Measurements from ENCODE around the gene CNOT4.
"Not testable (repeated sequence)": the region's sequence is repeated elsewhere in the genome, so short reads cannot be mapped to it uniquely, and the experiment has no call there.

Gene CNOT4

DNA sequence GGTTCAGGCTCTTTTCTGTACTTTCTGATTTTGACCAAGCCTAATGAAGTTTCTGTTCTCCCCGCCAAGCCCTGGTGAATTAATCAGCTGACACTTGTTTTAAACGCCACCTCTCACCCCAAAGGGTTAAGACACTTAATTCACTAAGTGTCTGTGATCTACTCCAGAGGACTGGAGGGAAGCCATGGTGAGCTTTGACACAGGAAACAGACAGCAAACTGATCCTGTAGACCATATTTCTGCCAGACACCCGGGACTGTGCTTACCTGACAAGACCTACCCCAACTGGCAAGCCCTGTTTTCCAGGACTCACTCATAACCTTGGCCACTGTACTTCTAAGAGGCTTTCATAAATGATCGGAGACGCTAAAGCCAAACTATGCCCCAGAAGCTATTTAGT, 150.3 kb downstream of the CNOT4 start:
- DNase-seq: no peak

DNA sequence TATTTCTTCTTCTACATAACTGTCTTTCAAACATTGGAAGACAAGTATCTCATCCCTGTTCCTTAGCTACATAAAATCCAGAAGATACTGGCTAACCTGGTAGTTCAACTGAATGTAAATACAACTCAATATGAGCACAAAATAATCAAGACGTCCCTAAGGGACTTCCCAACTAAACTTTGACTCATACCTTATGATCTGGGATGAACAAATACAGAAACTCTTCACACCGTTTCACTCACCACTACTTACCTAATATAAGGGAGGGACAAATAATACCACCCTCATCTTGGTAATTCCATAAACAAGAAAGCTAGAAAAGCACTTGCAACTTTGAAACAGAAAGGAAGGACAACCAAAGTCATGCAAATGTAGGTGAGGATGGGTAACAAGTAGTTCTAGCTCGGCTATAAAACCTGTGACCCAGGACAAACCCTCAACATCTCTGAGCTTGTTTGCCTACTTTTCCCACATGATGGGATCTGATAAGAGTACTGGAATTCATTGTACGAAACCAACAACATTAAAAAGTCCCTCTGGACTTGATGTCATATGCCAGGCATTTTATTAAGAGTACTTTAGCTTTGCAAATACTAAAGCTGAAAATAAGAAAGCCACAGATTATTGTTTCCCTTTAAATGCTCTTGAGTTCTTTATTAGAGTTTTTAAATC, 154.4 kb downstream of the CNOT4 start:
- no peak for DNase-seq

DNA sequence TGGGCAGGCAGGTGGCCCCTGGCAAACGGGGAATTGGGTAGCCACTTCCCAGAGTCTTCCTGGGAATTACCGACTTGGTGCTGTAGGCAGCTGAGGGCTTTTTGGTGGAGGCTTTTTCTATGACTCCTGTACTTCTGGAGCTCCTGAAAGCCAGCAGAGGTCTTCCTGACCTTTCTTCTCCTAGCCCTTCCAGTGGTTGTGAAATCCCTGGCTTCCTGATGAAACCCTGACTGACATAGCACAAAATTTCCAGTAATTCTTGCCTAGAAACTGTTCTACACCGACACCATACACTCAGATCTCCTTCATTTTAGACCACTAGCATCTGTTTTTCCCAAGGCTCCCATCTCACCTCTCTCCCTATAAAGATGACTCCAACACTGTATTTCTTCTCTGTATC, 156.1 kb downstream of the CNOT4 start:
- DNase-seq: no peak

DNA sequence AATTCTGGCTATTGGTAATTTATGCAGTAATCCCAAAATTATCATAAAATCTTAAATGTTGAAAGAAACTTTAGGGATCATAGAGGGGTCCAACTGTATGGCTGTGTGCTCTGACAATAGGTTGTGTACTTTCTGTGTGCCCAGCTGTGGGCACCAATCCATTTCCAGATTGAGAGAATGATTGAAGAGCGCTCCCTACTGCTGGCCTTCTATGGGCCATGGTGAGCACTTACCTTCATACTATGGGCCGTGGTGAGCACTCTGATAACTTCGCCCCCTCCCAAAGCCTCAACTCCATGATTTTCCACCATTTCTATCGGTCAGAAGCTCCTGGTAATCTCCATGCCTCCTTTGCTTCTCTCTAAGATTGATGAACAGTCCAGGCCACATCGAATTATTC, 157.6 kb downstream of the CNOT4 start:
- no peak for DNase-seq

DNA sequence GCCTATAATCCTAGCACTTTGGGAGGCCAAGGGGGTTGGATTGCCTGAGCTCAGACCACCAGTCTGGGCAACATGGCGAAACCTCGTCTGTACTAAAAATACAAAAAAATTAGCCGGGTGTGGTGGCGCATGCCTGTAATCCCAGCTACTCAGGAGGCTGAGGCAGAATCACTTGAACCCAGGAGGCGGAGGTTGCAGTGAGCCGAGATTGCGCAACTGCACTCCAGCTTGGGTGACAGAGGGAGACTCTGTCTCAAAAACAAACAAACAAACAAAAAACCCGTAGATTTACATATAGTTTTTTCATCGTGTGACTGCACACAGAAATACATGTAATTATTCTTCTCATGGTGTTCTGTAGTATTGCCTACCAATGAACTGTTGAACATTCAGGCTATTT, 158.8 kb downstream of the CNOT4 start:
- DNase-seq: not testable (repeated sequence)

DNA sequence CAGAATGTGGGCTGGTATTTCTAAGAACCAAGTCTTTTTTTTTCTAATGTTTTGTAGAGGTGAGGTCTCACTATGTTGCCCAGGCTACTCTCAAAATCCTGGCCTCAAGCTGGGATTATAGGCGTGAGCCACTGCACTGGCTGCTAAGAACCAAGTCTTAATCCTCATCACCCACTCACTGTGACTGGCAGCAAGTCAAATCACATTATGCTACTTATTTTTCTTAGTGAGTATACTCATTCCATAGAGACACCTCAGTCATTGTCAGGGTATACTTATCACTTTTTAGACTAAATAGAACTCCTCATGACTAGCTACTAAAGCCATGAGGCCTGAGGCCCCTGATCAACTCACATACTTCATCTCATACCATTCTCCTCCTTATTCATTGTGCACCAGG, 160.2 kb downstream of the CNOT4 start:
- no peak for DNase-seq

DNA sequence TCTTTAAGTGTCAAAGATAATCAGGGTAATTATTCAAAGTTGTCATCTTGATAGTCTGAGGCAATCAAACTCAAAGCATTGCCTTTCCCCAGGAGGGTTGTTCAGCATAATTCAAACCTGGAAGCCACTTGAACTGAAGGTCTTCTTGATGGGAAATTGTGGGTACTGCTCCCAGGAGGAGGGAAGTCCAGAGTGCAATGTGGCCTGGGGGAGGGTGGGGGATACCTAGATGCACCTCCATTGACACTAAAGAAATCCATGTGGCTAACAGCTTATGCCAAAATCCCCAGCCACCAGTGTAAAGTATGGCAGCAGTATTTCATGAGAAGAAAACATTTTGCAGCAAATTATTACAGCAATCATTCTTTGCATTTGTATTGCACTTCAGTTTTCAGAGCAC, 161.4 kb downstream of the CNOT4 start:
- no peak for DNase-seq

DNA sequence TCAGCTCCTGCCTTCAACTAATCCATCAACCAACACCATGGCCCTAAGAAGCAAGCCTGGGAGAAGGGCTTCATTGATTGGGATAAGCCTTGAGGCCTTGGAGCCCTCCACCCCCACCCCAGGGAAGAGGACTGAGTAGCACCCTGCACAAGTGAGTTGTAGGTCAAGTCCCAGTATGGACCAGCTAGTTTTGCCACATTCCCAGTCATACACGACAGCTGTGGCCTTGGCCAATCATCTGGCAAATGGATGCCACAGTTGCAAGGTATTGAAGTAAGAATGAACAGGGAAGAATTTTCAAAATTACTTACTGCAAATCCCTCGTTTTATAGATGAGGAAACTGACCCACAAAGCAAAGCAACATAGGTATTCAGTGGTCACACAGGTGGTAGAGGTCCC, 166.5 kb downstream of the CNOT4 start:
- DNase-seq: no peak

DNA sequence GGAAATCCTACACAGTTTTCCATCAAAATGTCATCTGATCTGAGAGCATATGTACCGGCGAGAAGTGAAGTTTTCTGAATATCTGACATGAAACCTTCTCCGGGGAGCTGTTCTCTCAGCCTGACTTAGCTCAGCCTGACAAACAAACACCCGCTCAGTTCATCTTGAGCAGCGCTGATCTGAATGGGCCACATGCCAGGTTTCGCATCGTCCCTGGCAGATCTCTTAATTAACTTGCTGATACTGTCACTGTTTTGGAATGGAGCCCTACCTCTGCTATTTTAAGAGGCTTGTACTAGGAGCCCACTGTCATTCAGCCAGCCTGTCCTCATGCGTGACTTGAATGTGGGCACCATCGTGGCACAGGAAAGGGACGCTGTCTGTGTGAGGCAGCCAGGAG, 167.0 kb downstream of the CNOT4 start:
- DNase-seq: peak in 1 of 2 experiments; percentile 40

DNA sequence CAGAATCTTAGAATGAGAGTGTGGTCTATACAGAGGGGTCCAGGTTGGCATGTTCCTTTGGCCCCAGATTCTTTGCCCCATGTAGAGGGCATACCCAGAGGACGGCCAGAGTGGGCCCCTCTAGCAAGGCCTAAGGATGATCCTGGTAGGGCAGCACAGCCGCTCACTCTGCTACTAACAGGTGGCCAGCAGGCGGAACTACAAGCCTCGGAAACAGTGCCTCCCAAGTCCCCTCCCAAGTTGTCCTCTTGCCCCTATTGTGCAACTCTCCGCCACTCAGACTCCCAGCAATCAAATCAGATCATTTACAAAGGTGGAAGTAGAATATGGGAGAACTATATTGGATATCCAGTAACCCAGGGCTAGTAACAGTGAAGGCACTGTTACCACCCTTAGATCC, 168.9 kb downstream of the CNOT4 start:
- no peak for DNase-seq

DNA sequence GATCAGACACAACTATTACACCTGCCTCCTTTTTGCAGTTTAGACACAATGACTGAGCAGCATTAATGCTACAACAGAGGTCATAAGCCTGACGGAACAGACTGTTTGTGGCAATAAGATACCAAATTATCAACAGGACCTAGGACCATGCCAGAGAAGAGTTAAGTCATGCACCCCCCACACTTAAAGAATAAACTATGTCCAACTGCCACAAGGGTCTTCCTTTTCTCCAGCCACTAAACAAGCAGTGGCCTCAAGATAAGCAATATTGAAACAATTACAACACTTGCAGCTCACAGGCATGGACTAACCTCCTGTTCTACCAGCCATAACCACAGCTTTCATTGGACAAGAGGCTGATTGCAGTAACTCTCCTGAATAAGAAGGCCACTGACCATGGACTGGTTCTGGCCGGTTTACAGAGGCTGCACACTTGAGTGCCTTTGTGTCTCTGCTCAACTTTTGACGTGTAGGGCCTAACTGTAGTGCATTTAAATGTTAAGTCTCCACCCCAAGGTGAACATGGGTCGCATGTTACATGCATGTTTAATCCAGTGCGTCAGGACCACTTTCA, 171.8 kb downstream of the CNOT4 start:
- DNase-seq: no peak

DNA sequence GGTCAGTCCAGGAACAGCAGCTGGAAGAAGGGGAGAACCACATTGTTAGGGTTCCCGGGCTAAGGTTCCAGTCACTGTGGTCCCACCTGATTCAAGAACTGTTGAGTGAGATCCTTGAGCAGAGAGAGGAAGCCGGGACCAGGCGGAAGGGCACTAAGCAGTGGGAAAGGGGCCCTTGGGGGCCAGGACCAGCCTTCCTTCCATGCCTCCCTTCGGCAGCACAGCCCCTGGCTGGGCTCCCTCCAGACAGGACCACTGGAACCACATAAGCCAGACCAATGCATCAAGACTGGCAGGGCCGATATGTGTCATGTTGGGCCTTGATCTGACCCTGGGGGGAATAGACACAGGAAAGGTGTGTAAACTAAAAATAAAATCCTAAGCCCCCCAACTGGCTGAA, 172.4 kb downstream of the CNOT4 start:
- no peak for DNase-seq

DNA sequence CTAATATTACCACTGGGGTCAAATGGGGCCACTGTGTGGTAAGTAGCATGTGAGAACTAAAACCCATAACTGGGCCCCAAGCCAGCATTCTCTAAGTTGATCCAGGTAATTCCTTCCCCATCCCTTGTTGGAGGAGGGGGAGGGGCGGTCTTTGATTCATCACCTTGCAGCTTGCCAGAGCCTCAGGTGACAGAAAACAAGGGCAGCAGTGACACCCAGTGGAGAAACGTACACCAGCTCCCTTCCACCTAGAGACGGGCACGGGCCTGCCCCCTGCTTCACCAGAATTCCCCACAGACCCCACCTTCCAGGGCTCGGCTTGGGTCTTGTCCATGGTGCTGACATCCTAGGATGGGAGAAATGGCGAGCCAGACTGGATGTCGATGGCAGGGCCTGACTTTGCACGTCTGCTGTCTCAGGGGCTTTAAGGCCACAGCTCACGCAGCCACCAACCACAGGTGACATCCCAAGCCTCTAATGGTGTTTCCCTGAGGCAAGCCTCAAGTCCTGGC, 174.2 kb downstream of the CNOT4 start:
- peak; percentile 13 to 57 for DNase-seq

DNA sequence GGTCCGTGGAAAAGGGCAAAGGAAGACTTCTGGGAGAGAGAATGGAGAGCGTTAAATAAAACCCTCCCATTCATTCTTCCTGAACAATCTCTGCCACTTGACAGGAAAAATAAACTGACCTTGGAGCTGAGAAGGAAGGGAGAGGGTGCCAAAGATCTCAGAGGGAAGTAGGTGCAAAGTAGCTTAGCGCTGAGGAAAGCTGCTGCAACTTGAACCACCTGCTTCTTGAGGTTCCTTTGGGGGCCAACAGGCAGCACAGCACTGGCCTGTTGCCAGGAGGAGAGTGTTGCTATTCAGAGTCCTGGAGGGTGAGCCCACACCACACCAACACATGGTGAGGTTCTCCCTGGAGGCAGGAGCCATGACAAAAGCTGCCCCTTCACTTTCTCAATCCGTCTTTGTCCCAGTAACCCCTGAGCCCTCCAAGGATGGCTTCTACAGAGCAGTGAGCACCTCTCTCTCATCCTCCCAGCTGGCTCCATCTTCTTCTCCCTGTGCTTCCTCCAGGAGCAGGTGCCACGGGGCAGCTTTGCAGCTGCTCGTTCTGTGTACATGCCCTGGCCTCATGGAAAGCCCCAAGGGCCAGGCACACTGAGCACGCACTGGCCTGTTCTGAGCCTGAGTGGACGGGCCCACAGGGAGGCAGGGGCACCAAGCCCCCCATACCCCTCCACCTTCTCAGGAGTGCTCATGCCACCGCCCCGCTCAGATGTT, 174.9 kb downstream of the CNOT4 start:
- no peak for DNase-seq

DNA sequence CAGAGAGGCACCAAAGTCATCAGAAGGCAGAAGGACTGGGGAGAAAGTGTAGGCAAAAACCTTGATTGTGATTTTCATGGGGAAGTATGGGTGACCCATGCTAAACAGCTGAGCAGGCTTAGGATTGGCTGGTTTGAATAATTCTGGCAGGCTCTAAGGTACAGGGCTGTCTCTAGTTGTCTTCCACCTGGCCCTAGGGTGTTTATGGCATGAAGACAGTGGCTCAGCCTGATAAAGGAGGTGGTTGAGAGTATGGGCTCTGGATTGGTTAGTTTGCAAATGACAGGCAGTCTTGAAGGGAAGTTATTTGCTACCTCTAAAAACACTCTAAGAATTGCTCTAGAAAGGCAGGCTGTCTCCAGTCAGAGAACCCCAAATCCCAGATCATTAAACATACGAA, 176.0 kb downstream of the CNOT4 start:
- DNase-seq: no peak

DNA sequence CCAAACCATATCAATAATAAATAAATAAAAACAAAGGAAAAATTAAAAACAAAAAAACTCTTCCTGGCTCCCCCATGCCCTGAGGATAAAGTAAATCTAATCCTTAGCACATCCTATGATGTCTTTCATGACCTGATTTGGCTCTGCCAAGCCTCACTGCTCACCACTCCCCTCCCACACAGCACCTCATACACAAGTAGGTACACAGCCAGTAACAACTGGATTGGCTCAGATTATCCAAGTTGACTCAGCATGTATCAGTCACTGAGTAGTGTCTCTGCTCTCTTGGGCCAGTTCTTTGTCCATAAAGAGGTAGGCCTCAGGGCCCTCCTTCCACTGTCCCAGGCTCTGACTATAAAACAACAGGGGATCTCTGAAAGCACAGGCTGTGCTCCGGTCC, 176.7 kb downstream of the CNOT4 start:
- no peak for DNase-seq

DNA sequence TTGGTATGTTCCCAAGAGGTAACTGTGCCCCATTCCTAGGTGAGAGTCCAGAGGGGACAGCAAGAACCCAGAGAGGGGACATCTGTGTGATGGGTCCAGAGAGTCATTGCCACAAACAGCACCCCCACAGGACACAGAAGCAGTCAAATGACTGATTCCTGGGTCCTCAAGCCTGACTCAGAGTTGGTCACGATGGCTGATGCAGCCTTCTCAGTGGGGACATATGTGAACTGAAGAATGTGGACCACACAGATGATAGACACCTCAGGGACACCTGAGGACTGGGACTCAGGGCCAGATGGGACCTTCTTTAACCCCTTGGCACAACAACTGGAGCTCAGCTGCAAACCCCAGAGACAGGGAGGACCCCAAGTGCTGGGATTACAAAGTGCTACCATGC, 179.8 kb downstream of the CNOT4 start:
- DNase-seq: no peak

DNA sequence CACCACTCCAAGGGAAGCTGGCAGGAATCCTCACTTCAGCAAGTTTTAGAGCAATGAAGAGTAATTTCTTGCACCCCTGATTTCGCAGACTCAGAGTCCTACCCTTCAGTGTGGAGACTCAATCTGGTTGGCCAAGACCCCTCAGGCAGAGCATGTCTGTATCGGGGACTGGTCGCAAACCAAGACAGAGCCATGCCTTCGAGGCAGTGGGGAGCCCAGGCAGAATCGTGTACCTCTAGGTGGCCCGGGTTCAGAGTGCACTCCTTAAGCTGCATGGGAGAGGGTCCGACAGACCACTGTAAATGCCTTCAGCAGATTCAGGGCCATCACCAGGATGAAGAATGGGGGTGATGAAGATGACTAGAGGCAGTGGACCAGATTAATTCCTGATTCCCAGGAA, 181.4 kb downstream of the CNOT4 start:
- no peak for DNase-seq

DNA sequence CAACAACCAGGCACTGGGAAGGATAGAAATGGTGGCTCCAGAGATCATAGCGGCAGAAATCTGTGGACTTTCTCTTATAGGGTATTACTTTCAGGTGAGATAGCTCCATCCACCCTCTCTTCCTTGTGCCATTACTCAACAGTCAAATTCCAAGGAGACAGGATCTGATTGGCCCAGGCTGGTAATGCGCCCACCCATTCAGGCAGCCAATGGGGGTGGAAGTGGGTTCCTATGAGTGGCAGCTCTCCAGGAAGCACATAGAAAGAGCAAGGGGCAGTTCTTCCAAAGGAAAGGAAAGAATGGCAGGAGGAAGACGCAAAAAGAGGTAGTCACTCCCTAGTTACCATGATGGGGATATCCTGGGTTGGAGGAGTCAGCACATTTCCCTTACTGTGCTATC, 181.8 kb downstream of the CNOT4 start:
- no peak for DNase-seq

DNA sequence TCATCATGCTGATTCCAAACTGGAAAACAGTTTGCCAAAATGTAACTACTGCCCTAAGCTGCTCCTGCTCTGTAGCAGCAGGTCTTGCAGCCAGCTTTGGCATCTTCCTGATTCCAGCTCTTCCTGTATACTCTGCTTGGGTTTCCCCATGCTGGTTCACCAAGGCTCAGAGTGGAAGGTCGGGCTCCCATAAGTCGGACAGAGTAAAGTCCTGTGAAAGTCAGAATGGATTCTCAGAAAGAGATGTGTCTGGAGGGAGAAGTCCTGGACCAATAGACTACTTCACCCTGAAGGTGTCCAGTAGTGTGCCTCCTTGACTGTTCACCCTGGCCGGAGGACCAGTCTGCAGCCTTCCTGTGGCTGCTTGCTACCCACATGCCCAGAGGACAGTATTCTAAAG, 182.4 kb downstream of the CNOT4 start:
- no peak for DNase-seq

DNA sequence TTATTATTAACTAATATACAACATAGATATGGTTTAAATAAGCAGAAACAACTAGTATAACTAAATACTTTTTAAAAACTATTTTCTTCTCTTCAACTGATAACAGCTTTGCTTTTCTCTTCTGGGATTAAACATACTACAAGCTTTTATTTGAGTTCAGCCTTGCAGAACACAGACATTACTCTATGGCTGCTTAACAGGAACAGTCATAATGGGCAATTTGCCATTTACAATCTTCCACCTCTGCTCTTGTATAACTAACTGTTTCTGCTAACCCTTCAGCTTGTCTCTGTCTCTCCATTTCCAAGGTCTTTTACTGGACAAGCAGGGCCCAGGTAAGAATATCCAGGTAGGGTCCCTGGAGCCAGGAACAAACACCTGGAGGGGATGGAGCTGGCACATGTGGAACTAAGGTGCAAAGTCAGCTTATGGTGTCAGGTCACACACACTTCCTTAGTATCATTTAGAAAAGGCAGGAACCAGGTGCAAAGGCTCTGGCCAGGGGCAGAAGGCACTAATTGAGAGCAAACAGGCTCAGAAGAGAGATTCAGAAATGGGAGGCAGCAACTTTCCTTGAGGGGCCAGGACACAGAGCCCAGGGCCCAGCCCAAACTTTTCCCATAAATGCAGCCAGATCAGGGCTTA, 183.1 kb downstream of the CNOT4 start:
- DNase-seq: peak in 1 of 2 experiments; percentile 53

DNA sequence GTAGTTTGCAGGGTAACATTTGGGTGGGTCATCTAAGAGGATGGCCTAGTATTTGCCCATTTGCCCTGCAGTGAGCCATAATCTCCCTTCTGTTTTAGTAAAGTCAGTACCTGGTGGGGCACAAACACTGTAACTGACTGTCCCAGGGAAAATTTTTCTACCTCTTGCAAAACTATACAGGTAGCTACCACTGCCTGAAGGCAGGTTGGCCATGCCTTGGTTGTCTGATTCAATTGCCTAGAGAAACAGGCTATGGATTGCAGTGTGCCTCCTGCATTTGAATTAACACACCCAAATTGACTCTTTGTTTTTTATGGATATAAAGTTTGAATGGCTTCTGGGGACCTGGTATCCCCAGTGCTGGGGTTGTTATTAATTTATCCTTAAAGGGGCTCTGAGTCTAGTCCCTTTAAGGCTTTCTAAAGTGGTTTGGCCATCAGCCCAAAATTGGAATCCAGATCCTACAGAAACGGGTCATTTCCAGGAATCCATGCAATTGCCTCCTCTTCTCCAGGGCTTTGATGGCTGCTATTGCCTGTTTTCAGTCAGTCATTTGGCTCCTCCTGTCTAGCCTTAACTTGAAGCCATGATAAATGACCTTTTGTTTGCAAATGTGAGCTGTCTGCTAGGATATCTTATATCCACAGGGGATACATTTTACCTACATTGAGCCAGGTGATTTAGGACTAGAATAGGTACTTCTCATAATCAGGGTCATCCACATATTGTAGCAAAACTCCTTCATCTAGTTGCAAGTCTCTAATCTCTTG, 187.1 kb downstream of the CNOT4 start:
- DNase-seq: no peak

DNA sequence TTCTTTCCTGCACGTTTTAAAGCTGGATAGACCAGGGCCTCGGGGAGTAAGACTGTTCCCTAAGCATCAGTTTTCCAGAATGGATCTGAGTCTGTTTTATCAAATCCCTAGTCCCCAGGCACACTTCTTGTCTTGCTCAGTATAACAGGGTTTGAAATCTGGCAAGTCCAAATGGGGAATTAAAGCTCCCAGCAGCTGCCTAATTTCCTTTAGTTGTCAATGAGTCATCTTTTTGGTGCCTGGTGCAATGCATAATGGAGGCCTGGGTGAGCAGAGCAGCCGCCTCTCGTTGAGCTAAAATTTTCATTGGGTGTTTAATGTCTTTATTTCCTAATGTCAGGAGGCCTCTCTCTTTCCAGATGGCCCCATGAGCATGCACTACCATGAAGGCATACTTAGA, 188.3 kb downstream of the CNOT4 start:
- peak; percentile 3 to 71 for DNase-seq

Measured in NCI-H446 (cell line).